CD14-positive monocyte (primary cell): ENCODE measurements around the gene CDCA8. TPM values are rescaled to one million over a fixed set of nuclear protein-coding genes. Genes with fewer than 3 reads are reported as not detected.

ENCODE experiments used
- DNase-seq, 3 donors: peaks; one replicate each; pipeline ENCODE4 v3.0.0-alpha.2; 2011 to 2022
- H2AFZ ChIP-seq: 2 replicates; pipeline ENCODE4 v1.6.0; 2012; ENCODE audit warnings: mild to moderate bottlenecking, low read depth, low read length, inconsistent platforms; ENCODE audit not compliant: insufficient read depth, poor library complexity, severe bottlenecking
- H3K27ac ChIP-seq, 2 donors: 1 replicate in 1 of 2; 2 replicates in 1 of 2; pipeline ENCODE4 v1.5.1; 2012 to 2013; ENCODE audit warnings: low read length in 2 of 2, control low read depth in 1 of 2, inconsistent platforms in 1 of 2, low read depth in 1 of 2, mild to moderate bottlenecking in 1 of 2
- H3K27me3 ChIP-seq, 2 donors: one replicate each; pipeline versions ENCODE4 v1.6.0 to v1.6.1; 2011 to 2013; ENCODE audit warnings: low read length in 2 of 2; ENCODE audit not compliant: control insufficient read depth in 2 of 2, insufficient read depth in 2 of 2
- H3K36me3 ChIP-seq, 2 donors: replicated peaks in 1 of 2; 1 replicate in 1 of 2; 2 replicates in 1 of 2; pipeline versions ENCODE4 v1.5.1 to v1.6.1; 2012 to 2013; ENCODE audit warnings: low read length in 2 of 2, control low read depth in 1 of 2, inconsistent platforms in 1 of 2, mild to moderate bottlenecking in 1 of 2; ENCODE audit not compliant: insufficient read depth in 2 of 2, control insufficient read depth in 1 of 2
- H3K4me1 ChIP-seq, 2 donors: 1 replicate in 1 of 2; 2 replicates in 1 of 2; pipeline versions ENCODE4 v1.5.1 to v1.6.1; 2012 to 2013; ENCODE audit warnings: low read length in 2 of 2, control low read depth in 1 of 2, inconsistent platforms in 1 of 2, mild to moderate bottlenecking in 1 of 2, moderate library complexity in 1 of 2; ENCODE audit not compliant: insufficient read depth in 2 of 2, control insufficient read depth in 1 of 2
- H3K4me2 ChIP-seq: replicated peaks from 2 replicates; pipeline ENCODE3; 2012; ENCODE audit warnings: low read length, moderate library complexity, mild to moderate bottlenecking; ENCODE audit not compliant: poor library complexity, severe bottlenecking; ENCODE audit errors: extremely low read depth
- H3K4me3 ChIP-seq, 3 experiments: fragments of 200-600 bp in 1 of 3; sonication (generic) in 1 of 3; replicated peaks in 1 of 3; 1 replicate in 2 of 3; 2 replicates in 1 of 3; pipeline ENCODE4 v1.5.1; 2011 to 2013; ENCODE audit warnings: low read length in 3 of 3, mild to moderate bottlenecking in 3 of 3, control low read depth in 2 of 3, low read depth in 2 of 3, inconsistent platforms in 1 of 3, moderate library complexity in 1 of 3
- H3K79me2 ChIP-seq: 2 replicates; pipeline ENCODE4 v1.6.0; 2012; ENCODE audit warnings: mild to moderate bottlenecking, control low read depth, inconsistent platforms, low read length, moderate library complexity; ENCODE audit not compliant: insufficient read depth
- H3K9ac ChIP-seq: 2 replicates; pipeline ENCODE4 v1.6.0; 2017; ENCODE audit warnings: low read length, mild to moderate bottlenecking; ENCODE audit not compliant: insufficient read depth, poor library complexity, severe bottlenecking
- H3K9me3 ChIP-seq, 2 donors: replicated peaks in 1 of 2; 1 replicate in 1 of 2; 2 replicates in 1 of 2; pipeline versions ENCODE4 v1.5.1 to v1.6.1; 2012 to 2013; ENCODE audit warnings: low read length in 2 of 2, control low read depth in 1 of 2; ENCODE audit not compliant: control insufficient read depth in 1 of 2, insufficient read depth in 1 of 2
- H4K20me1 ChIP-seq: 2 replicates; pipeline ENCODE4 v1.6.0; 2012; ENCODE audit warnings: mild to moderate bottlenecking, low read length, control low read depth, moderate library complexity; ENCODE audit not compliant: insufficient read depth
- H3K27ac Mint-ChIP-seq, 7 donors: one replicate each; pipeline ENCODE4 v1.8.0; 2020; ENCODE audit warnings: mild to moderate bottlenecking in 7 of 7, mixed read lengths in 7 of 7, moderate library complexity in 6 of 7, inconsistent platforms in 2 of 7
- H3K27me3 Mint-ChIP-seq, 3 donors: one replicate each; pipeline ENCODE4 v1.8.0; 2021 to 2022; ENCODE audit warnings: low read depth in 3 of 3, mild to moderate bottlenecking in 3 of 3, mixed read lengths in 3 of 3, moderate library complexity in 3 of 3, inconsistent platforms in 1 of 3
- H3K36me3 Mint-ChIP-seq, 2 donors: one replicate each; pipeline ENCODE4 v1.8.0; 2020; ENCODE audit warnings: mixed read lengths in 2 of 2, inconsistent platforms in 1 of 2, mild to moderate bottlenecking in 1 of 2
- H3K4me1 Mint-ChIP-seq: one replicate; pipeline ENCODE4 v1.8.0; 2020; ENCODE audit warnings: mild to moderate bottlenecking, mixed read lengths
- H3K4me3 Mint-ChIP-seq, 2 donors: one replicate each; pipeline ENCODE4 v1.8.0; 2020; ENCODE audit warnings: mild to moderate bottlenecking in 2 of 2, mixed read lengths in 2 of 2, moderate library complexity in 1 of 2
- H3K9me3 Mint-ChIP-seq, 7 donors: one replicate each; pipeline ENCODE4 v1.8.0; 2020 to 2022; ENCODE audit warnings: mixed read lengths in 7 of 7, mild to moderate bottlenecking in 6 of 7, moderate library complexity in 6 of 7, inconsistent platforms in 2 of 7
- WGBS: methylation state at CpG from one replicate; pipeline ENCODE4 v1.1.5; 2013; ENCODE audit warnings: missing lambda C conversion rate; ENCODE audit not compliant: insufficient coverage; 5-methylcytosine and 5-hydroxymethylcytosine counted together
- intact Hi-C, 2 donors: fragments of 100-400 bp; cut with micrococcal nuclease; formaldehyde crosslinking; loops; one replicate each; pipeline versions ENCODE4 v1.15.0 to v1.15.1; 2023
- polyA plus RNA-seq, 3 donors: library from polyadenylated mRNA; depleted of rRNA in 1 of 3; unstranded in 2 of 3; stranded (reverse) in 1 of 3; fragments of 300-500 nt in 2 of 3; fragments of >200 nt in 1 of 3; fragmentation: Illumina TruSeq in 2 of 3; gene quantifications; 1 replicate in 2 of 3; 2 replicates in 1 of 3; pipeline ENCODE4 v1.2.3, GENCODE V29; 2012 to 2021
- TF ChIP-seq, protein P1 (sequence below): fragments of 200-600 bp; IDR thresholded peaks from one replicate; pipeline ENCODE4 v1.8.0; 2022; ENCODE audit warnings: antibody characterized with exemption, mild to moderate bottlenecking

Gene CDCA8
- polyA plus RNA-seq, 3 donors = 0.09 to 0.67 (median 0.60) TPM

DNA sequence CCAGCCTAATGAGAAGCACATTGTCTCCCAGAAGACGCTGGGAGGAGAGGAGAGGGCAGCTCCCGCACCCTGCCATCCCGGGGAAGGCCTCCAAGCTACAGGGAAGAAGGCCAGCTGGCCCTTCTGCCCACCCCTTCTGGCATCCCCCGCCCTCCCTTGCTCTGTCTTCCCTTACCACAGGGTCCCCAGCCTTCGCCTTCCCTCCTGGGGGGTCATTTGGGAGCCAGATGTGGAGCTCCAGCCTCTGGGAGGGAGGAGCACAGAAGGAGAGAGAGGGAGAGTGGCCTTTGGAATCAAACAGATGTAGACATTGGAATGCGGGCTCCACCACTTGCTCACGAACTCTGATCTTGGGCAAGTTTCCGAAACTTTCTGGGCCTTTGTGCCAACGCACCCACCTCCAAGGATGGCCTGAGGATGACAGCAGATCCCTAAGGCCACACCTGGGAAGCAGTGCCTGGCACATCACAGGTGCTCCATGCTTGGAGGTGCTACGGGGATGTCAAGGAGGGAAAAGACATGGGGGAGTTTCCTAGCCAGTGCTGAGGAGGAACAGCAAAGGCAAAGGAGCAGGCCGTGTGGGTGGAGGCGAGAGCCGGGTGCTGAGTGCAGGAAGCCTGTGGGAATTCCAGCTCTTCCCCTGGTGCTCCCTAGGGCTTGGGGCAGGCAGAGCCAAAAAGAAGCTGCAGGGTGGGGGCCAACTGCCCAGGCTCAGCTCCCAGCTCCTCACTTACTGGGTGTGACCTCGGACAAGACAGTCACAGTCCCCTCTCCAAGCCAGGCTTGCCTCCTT lies 34.5 kb upstream of the CDCA8 start:
- Histone ChIP-seq H3K27me3 (peaks cover 0 to 2% of the 10 kb centered on the region in 2 donors), H3K9me3 (no peaks in the 10 kb centered on the region), H3K4me3 (no peak overlapping the region), H4K20me1 (no peaks in the 10 kb centered on the region), H2AFZ (no peak overlapping the region), H3K27ac (no peak overlapping the region), H3K4me1 (no peaks in the 10 kb centered on the region), H3K79me2 (no peaks in the 10 kb centered on the region), H3K9ac (no peak overlapping the region), H3K36me3 (no peaks in the 10 kb centered on the region), H3K4me2 (no peak overlapping the region)
- intact Hi-C loops = no loop called here
- peaks cover 0 to 1% (median 0%) of the 10 kb centered on the region in 7 donors for H3K9me3 Mint-ChIP-seq
- no peak overlapping the region for H3K4me3 Mint-ChIP-seq
- H3K27ac Mint-ChIP-seq = no peak overlapping the region
- peaks cover 4 to 12% (median 12%) of the 10 kb centered on the region in 3 donors for H3K27me3 Mint-ChIP-seq
- no peaks in the 10 kb centered on the region for H3K36me3 Mint-ChIP-seq
- TF ChIP-seq, protein P1, sequence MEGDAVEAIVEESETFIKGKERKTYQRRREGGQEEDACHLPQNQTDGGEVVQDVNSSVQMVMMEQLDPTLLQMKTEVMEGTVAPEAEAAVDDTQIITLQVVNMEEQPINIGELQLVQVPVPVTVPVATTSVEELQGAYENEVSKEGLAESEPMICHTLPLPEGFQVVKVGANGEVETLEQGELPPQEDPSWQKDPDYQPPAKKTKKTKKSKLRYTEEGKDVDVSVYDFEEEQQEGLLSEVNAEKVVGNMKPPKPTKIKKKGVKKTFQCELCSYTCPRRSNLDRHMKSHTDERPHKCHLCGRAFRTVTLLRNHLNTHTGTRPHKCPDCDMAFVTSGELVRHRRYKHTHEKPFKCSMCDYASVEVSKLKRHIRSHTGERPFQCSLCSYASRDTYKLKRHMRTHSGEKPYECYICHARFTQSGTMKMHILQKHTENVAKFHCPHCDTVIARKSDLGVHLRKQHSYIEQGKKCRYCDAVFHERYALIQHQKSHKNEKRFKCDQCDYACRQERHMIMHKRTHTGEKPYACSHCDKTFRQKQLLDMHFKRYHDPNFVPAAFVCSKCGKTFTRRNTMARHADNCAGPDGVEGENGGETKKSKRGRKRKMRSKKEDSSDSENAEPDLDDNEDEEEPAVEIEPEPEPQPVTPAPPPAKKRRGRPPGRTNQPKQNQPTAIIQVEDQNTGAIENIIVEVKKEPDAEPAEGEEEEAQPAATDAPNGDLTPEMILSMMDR = no peak
- H3K4me1 Mint-ChIP-seq = no peaks in the 10 kb centered on the region
- WGBS = 86% methylated on average over 9 of the region's 14 CpGs
- DNase-seq = no peak

DNA sequence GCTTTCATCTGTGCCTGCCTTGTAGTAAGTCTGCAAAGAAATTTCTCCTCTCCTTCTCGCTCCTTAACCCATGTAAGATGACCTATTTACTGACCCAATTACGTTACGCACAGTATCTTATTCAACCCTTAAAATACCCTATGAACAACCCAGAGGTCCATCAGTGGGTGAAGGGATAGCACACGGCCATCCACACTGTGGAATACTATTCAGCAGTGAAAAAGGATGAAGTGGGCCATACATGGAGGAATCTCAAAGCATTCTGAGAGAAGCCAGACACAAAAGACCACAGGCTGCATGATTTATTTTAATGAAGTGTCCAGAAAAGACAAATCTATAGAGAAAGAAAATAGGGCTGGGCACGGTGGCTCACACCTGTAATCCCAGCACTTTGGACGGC lies 33.8 kb upstream of the CDCA8 start:
- no peaks in the 10 kb centered on the region for H3K4me1 ChIP-seq
- TF ChIP-seq, protein P1 = no peak
- no peak for DNase-seq
- H3K27ac Mint-ChIP-seq = no peak overlapping the region
- no peaks in the 10 kb centered on the region for H3K9me3 ChIP-seq
- H3K9ac ChIP-seq = no peak overlapping the region
- H3K4me1 Mint-ChIP-seq = no peaks in the 10 kb centered on the region
- no peak overlapping the region for H3K4me3 Mint-ChIP-seq
- no peaks in the 10 kb centered on the region for H3K36me3 ChIP-seq
- no peaks in the 10 kb centered on the region for H3K36me3 Mint-ChIP-seq
- intact Hi-C loops = no loop called here
- peaks cover 0 to 1% (median 0%) of the 10 kb centered on the region in 7 donors for H3K9me3 Mint-ChIP-seq
- H4K20me1 ChIP-seq = no peaks in the 10 kb centered on the region
- no peak overlapping the region for H3K27ac ChIP-seq
- 50% methylated on average over 1 of the region's 6 CpGs for WGBS
- peaks cover 4 to 14% (median 13%) of the 10 kb centered on the region in 3 donors for H3K27me3 Mint-ChIP-seq
- H2AFZ ChIP-seq = no peak overlapping the region
- no peak overlapping the region for H3K4me3 ChIP-seq
- peaks cover 0 to 2% of the 10 kb centered on the region in 2 donors for H3K27me3 ChIP-seq
- H3K4me2 ChIP-seq = no peak overlapping the region
- H3K79me2 ChIP-seq = no peaks in the 10 kb centered on the region
